K562 (cell line): ENCODE measurements around the gene ACSBG1.

Experiments
- CC2D1A ChIP-seq: fragments of 450-650 bp; IDR thresholded peaks from 2 replicates; pipeline ENCODE4 v1.6.1; 2017; ENCODE audit warnings: mild to moderate bottlenecking
- MED1 ChIP-seq: sonication (generic); formaldehyde crosslinking; IDR thresholded peaks from 2 replicates; pipeline ENCODE4 v1.8.1; 2023; ENCODE audit warnings: missing genetic modification reagents, borderline replicate concordance
- PHF8 ChIP-seq: fragments of 200-600 bp; sonication (generic); IDR thresholded peaks from 2 replicates; pipeline ENCODE4 v1.6.1; 2012; ENCODE audit warnings: mixed run types, mild to moderate bottlenecking, inconsistent platforms, low read length, moderate library complexity, borderline replicate concordance
- PML ChIP-seq: IDR thresholded peaks from 2 replicates; pipeline ENCODE4 v1.6.1; 2012; ENCODE audit warnings: low read length, inconsistent platforms
- TF ChIP-seq, protein P1 (sequence below), 3 experiments: IDR thresholded peaks in 2 of 3; conservative IDR thresholded peaks in 1 of 3; 2 replicates each; pipeline ENCODE4 v1.5.1; 2011 to 2012; ENCODE audit warnings: low read length in 3 of 3, mild to moderate bottlenecking in 3 of 3, control low read depth in 2 of 3, improper control_type of control experiment in 1 of 3, inconsistent platforms in 1 of 3, low read depth in 1 of 3, mixed read lengths in 1 of 3, moderate library complexity in 1 of 3; ENCODE audit not compliant: insufficient read depth in 2 of 3
- TF ChIP-seq, protein P2 (sequence below): sonication (generic); formaldehyde crosslinking; IDR thresholded peaks from 2 replicates; pipeline ENCODE4 v1.8.1; 2023; ENCODE audit warnings: mild to moderate bottlenecking, missing genetic modification reagents
- TF ChIP-seq, protein P3 (sequence below), 2 experiments: fragments of 450-650 bp; formaldehyde crosslinking in 1 of 2; IDR thresholded peaks; 2 replicates each; pipeline versions ENCODE4 v1.4.0 to v1.6.1; 2014 to 2020; ENCODE audit warnings: mild to moderate bottlenecking in 2 of 2, borderline replicate concordance in 1 of 2, low read depth in 1 of 2
- TF ChIP-seq, protein P4 (sequence below): fragments of 450-650 bp; conservative IDR thresholded peaks from 2 replicates; pipeline ENCODE4 v1.6.1; 2016; ENCODE audit warnings: missing genetic modification characterization, low read depth, mild to moderate bottlenecking, missing compliant biosample characterization, moderate library complexity

DNA sequence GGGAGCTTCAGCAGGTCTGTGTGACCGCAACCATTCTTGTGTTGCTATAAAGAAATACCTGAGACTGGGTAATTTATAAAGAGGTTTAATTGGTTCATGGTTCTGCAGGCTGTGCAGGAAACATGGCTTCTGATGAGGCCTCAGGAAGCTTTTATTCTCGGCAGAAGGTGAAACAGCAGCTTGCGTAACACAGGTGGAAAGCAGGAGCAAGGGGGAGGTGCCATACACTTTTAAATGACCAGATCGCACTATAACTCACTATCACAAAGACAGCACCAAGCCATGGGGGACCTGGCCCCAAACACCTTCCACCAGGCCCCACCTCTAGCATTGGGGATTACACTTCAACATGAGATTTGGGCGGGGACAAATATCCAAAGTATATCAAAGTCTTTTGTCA, 94.8 kb downstream of the ACSBG1 start:
- TF ChIP-seq, protein P1, sequence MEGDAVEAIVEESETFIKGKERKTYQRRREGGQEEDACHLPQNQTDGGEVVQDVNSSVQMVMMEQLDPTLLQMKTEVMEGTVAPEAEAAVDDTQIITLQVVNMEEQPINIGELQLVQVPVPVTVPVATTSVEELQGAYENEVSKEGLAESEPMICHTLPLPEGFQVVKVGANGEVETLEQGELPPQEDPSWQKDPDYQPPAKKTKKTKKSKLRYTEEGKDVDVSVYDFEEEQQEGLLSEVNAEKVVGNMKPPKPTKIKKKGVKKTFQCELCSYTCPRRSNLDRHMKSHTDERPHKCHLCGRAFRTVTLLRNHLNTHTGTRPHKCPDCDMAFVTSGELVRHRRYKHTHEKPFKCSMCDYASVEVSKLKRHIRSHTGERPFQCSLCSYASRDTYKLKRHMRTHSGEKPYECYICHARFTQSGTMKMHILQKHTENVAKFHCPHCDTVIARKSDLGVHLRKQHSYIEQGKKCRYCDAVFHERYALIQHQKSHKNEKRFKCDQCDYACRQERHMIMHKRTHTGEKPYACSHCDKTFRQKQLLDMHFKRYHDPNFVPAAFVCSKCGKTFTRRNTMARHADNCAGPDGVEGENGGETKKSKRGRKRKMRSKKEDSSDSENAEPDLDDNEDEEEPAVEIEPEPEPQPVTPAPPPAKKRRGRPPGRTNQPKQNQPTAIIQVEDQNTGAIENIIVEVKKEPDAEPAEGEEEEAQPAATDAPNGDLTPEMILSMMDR (IDR thresholded peaks at IDR 0.05 in 2 of 3, conservative IDR thresholded peaks at IDR 0.05 in 1 of 3; ENCODE audit: insufficient read depth in 2 of 3, low read depth in 1 of 3, low read length in 3 of 3), result no peak
- no peak for TF ChIP-seq PML
- TF ChIP-seq, protein P2, sequence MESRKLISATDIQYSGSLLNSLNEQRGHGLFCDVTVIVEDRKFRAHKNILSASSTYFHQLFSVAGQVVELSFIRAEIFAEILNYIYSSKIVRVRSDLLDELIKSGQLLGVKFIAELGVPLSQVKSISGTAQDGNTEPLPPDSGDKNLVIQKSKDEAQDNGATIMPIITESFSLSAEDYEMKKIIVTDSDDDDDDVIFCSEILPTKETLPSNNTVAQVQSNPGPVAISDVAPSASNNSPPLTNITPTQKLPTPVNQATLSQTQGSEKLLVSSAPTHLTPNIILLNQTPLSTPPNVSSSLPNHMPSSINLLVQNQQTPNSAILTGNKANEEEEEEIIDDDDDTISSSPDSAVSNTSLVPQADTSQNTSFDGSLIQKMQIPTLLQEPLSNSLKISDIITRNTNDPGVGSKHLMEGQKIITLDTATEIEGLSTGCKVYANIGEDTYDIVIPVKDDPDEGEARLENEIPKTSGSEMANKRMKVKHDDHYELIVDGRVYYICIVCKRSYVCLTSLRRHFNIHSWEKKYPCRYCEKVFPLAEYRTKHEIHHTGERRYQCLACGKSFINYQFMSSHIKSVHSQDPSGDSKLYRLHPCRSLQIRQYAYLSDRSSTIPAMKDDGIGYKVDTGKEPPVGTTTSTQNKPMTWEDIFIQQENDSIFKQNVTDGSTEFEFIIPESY (CRISPR knock-in tag), result no peak
- TF ChIP-seq PHF8, result no peak
- no peak for TF ChIP-seq CC2D1A
- no peak for TF ChIP-seq MED1 (CRISPR knock-in tag)
- TF ChIP-seq, protein P3, sequence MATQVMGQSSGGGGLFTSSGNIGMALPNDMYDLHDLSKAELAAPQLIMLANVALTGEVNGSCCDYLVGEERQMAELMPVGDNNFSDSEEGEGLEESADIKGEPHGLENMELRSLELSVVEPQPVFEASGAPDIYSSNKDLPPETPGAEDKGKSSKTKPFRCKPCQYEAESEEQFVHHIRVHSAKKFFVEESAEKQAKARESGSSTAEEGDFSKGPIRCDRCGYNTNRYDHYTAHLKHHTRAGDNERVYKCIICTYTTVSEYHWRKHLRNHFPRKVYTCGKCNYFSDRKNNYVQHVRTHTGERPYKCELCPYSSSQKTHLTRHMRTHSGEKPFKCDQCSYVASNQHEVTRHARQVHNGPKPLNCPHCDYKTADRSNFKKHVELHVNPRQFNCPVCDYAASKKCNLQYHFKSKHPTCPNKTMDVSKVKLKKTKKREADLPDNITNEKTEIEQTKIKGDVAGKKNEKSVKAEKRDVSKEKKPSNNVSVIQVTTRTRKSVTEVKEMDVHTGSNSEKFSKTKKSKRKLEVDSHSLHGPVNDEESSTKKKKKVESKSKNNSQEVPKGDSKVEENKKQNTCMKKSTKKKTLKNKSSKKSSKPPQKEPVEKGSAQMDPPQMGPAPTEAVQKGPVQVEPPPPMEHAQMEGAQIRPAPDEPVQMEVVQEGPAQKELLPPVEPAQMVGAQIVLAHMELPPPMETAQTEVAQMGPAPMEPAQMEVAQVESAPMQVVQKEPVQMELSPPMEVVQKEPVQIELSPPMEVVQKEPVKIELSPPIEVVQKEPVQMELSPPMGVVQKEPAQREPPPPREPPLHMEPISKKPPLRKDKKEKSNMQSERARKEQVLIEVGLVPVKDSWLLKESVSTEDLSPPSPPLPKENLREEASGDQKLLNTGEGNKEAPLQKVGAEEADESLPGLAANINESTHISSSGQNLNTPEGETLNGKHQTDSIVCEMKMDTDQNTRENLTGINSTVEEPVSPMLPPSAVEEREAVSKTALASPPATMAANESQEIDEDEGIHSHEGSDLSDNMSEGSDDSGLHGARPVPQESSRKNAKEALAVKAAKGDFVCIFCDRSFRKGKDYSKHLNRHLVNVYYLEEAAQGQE (IDR thresholded peaks at IDR 0.05; ENCODE audit: borderline replicate concordance), result no peak
- TF ChIP-seq, protein P3 (CRISPR knock-in tag; IDR thresholded peaks at IDR 0.05; ENCODE audit: low read depth), result no peak
- TF ChIP-seq, protein P4, sequence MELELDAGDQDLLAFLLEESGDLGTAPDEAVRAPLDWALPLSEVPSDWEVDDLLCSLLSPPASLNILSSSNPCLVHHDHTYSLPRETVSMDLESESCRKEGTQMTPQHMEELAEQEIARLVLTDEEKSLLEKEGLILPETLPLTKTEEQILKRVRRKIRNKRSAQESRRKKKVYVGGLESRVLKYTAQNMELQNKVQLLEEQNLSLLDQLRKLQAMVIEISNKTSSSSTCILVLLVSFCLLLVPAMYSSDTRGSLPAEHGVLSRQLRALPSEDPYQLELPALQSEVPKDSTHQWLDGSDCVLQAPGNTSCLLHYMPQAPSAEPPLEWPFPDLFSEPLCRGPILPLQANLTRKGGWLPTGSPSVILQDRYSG (tag), result no peak
